Measurements from ENCODE around the gene APBA1. TPM values are rescaled to one million over a fixed set of nuclear protein-coding genes. Genes with fewer than 3 reads are reported as not detected.

The APBA1 gene
- total RNA-seq, 1 experiment from 2014 or later: 0.05 TPM

DNA sequence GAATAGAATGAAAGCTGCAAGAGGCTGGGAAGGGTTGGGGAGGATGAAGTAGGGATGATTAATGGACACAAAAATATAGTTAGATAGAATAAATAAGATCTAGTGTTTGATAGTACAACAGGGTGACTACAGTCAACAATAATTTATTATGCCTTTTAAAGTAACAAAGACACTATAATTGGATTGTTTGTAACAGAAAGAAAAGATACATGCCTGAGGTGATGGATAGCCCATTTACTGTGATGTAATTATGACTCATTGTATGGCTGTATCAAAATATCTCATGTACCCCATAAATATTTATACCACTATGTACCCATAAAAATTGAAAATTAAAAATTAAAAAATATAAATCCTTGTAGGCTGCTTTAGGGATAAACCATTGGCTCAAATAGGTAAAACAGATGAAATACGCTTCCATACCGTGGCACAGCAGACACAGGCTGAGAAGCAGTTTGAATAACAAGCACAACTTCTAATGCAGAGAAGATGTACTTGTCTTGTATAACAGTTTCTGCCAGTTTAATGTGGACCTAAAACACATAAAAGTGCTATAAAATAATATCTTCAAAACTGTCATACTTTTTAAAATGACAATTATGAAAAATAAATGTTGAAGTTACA is 34.9 kb downstream of the APBA1 start:
- DNase-seq (ENCODE audit: low read depth, low spot score) (no peak), ATAC-seq (no peak)
- no peaks in the 10 kb centered on the region for H3K9me3 ChIP-seq (ENCODE audit: control insufficient read depth, insufficient read depth, low read depth, low read length)
- no peaks in the 10 kb centered on the region for H3K36me3 ChIP-seq (ENCODE audit: control insufficient read depth, insufficient read depth, low read length)
- intact Hi-C loops (cut with micrococcal nuclease; ENCODE audit: unreplicated experiment) (no loop called here), in situ Hi-C loops (cut with HindIII; ENCODE audit: low pct_unique_long_range_greater_than_20kb, low sequenced_read_pairs) (no loop called here)
- no TSS peak for BruUV-seq (replicated peaks)
- no peak overlapping the region for H3K27ac ChIP-seq (ENCODE audit: low read length)
- H3K27me3 ChIP-seq (ENCODE audit: control insufficient read depth, insufficient read depth, low read length): no peaks in the 10 kb centered on the region
- TF ChIP-seq, protein P1, sequence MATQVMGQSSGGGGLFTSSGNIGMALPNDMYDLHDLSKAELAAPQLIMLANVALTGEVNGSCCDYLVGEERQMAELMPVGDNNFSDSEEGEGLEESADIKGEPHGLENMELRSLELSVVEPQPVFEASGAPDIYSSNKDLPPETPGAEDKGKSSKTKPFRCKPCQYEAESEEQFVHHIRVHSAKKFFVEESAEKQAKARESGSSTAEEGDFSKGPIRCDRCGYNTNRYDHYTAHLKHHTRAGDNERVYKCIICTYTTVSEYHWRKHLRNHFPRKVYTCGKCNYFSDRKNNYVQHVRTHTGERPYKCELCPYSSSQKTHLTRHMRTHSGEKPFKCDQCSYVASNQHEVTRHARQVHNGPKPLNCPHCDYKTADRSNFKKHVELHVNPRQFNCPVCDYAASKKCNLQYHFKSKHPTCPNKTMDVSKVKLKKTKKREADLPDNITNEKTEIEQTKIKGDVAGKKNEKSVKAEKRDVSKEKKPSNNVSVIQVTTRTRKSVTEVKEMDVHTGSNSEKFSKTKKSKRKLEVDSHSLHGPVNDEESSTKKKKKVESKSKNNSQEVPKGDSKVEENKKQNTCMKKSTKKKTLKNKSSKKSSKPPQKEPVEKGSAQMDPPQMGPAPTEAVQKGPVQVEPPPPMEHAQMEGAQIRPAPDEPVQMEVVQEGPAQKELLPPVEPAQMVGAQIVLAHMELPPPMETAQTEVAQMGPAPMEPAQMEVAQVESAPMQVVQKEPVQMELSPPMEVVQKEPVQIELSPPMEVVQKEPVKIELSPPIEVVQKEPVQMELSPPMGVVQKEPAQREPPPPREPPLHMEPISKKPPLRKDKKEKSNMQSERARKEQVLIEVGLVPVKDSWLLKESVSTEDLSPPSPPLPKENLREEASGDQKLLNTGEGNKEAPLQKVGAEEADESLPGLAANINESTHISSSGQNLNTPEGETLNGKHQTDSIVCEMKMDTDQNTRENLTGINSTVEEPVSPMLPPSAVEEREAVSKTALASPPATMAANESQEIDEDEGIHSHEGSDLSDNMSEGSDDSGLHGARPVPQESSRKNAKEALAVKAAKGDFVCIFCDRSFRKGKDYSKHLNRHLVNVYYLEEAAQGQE (IDR thresholded peaks at IDR 0.05; ENCODE audit: insufficient read depth in 1 of 2, low read depth in 2 of 2, low read length in 1 of 2): no peak
- TF ChIP-seq CTCF (IDR thresholded peaks at IDR 0.05) (no peak), POLR2AphosphoS5 (IDR thresholded peaks at IDR 0.05; ENCODE audit: low read depth, low read length) (no peak), TCF7L2 (IDR thresholded peaks at IDR 0.05; ENCODE audit: low read depth, low read length) (no peak), SIN3A (IDR thresholded peaks at IDR 0.05; ENCODE audit: borderline replicate concordance, insufficient read depth, low read depth, low read length) (no peak)
- no peak overlapping the region for H3K4me3 ChIP-seq (ENCODE audit: low read depth in 2 of 2, low read length in 2 of 2)
- no peaks in the 10 kb centered on the region for H3K4me1 ChIP-seq (ENCODE audit: control insufficient read depth, insufficient read depth, low read length)
- ChIA-PET POLR2A (no interaction called here), CTCF (no interaction called here)

GRCh38 chr9:69633716-69634115 is 38.5 kb downstream of the APBA1 start:
- DNase-seq (ENCODE audit: low read depth, low spot score) (no peak), ATAC-seq (no peak)
- CTCF ChIA-PET: no interaction called here
- no peaks in the 10 kb centered on the region for H3K9me3 ChIP-seq (ENCODE audit: control insufficient read depth, insufficient read depth, low read depth, low read length)
- no peaks in the 10 kb centered on the region for H3K27me3 ChIP-seq (ENCODE audit: control insufficient read depth, insufficient read depth, low read length)
- no peak overlapping the region for H3K27ac ChIP-seq (ENCODE audit: low read length)
- POLR2A ChIA-PET: no interaction called here
- no peaks in the 10 kb centered on the region for H3K36me3 ChIP-seq (ENCODE audit: control insufficient read depth, insufficient read depth, low read length)
- no TSS peak for BruUV-seq (replicated peaks)
- H3K4me1 ChIP-seq (ENCODE audit: control insufficient read depth, insufficient read depth, low read length): no peaks in the 10 kb centered on the region
- intact Hi-C loops (cut with micrococcal nuclease; ENCODE audit: unreplicated experiment): no loop called here
- H3K4me3 ChIP-seq (ENCODE audit: low read depth in 2 of 2, low read length in 2 of 2): no peak overlapping the region
- TF ChIP-seq TCF7L2 (IDR thresholded peaks at IDR 0.05; ENCODE audit: low read depth, low read length) (no peak), POLR2AphosphoS5 (IDR thresholded peaks at IDR 0.05; ENCODE audit: low read depth, low read length) (no peak), SIN3A (IDR thresholded peaks at IDR 0.05; ENCODE audit: borderline replicate concordance, insufficient read depth, low read depth, low read length) (no peak), CTCF (IDR thresholded peaks at IDR 0.05) (no peak)
- TF ChIP-seq, protein P1 (IDR thresholded peaks at IDR 0.05; ENCODE audit: insufficient read depth in 1 of 2, low read depth in 2 of 2, low read length in 1 of 2): no peak
- in situ Hi-C loops (cut with HindIII; ENCODE audit: low pct_unique_long_range_greater_than_20kb, low sequenced_read_pairs): no loop called here
